Endothelial cell of umbilical vein (primary cell): ENCODE data around the gene OR11L1. TPM values are rescaled to one million over a fixed set of nuclear protein-coding genes. Genes with fewer than 3 reads are reported as not detected.

ENCODE experiments used
- BruUV-seq: library from RNA; stranded (reverse); fragments of 400-500 nt; replicated peaks from 2 replicates; lab custom pipeline; 2021; lab: Mats Ljungman, UMichigan
- CTCF ChIA-PET: fragments of 300-600, 350-600 bp; sonication (Branson Sonifier 250); formaldehyde crosslinking; loops from one replicate; lab custom pipeline; 2021; ENCODE audit warnings: antibody characterized with exemption, inconsistent platforms; lab: Charles Lee
- POLR2A ChIA-PET: fragments of 300-600, 350-600 bp; sonication (Branson Sonifier 250); formaldehyde crosslinking; loops from one replicate; lab custom pipeline; 2021; ENCODE audit warnings: antibody characterized with exemption, inconsistent platforms; lab: Charles Lee
- DNase-seq: peaks from one replicate; pipeline ENCODE4 v3.0.0-alpha.2; 2011; ENCODE audit warnings: low read depth, low spot score
- FAIRE-seq: peaks from 2 replicates; lab custom pipeline; 2011; peaks lifted over from hg19 to GRCh38; lab: Jason Lieb, UNC
- H2AFZ ChIP-seq: 2 replicates; pipeline ENCODE4 v1.6.0; 2012; ENCODE audit warnings: low read depth, low read length, control low read depth, inconsistent platforms
- H3K27ac ChIP-seq: 2 replicates; pipeline ENCODE4 v1.5.1; 2011; ENCODE audit warnings: low read depth, mild to moderate bottlenecking, control low read depth, low read length, moderate library complexity; ENCODE audit not compliant: insufficient read depth
- H3K27me3 ChIP-seq, 2 experiments: 2 replicates each; pipeline versions ENCODE4 v1.6.0 to v1.6.1; 2011; ENCODE audit warnings: low read length in 2 of 2, mixed read lengths in 1 of 2; ENCODE audit not compliant: control insufficient read depth in 2 of 2, insufficient read depth in 2 of 2
- H3K36me3 ChIP-seq, 2 experiments: 2 replicates in 1 of 2; 3 replicates in 1 of 2; pipeline ENCODE4 v1.5.1; 2011; ENCODE audit warnings: low read length in 2 of 2, mild to moderate bottlenecking in 1 of 2, moderate library complexity in 1 of 2; ENCODE audit not compliant: control insufficient read depth in 2 of 2, insufficient read depth in 2 of 2; ENCODE audit errors: extremely low read depth in 1 of 2
- H3K4me1 ChIP-seq: 3 replicates; pipeline ENCODE4 v1.5.1; 2011; ENCODE audit warnings: mild to moderate bottlenecking, low read length; ENCODE audit not compliant: control insufficient read depth, insufficient read depth; ENCODE audit errors: extremely low read depth
- H3K4me2 ChIP-seq: 2 replicates; pipeline ENCODE4 v1.6.1; 2011; ENCODE audit warnings: low read length, control low read depth, mixed read lengths; ENCODE audit not compliant: insufficient read depth
- H3K4me3 ChIP-seq, 3 experiments: fragments of 200-600 bp in 1 of 3; sonication (generic), shearing (Covaris generic) in 1 of 3; replicated peaks in 1 of 3; 2 replicates each; pipeline ENCODE4 v1.5.1; 2011 to 2016; ENCODE audit warnings: control low read depth in 3 of 3, low read length in 3 of 3, mild to moderate bottlenecking in 2 of 3, inconsistent platforms in 1 of 3, low read depth in 1 of 3, moderate library complexity in 1 of 3; ENCODE audit not compliant: insufficient read depth in 1 of 3
- H3K79me2 ChIP-seq: 2 replicates; pipeline ENCODE4 v1.6.0; 2012; ENCODE audit warnings: low read length, inconsistent platforms; ENCODE audit not compliant: control insufficient read depth, insufficient read depth
- H3K9ac ChIP-seq: replicated peaks from 2 replicates; pipeline ENCODE3; 2011; ENCODE audit warnings: low read length, control low read depth; ENCODE audit not compliant: insufficient read depth; ENCODE audit errors: extremely low read depth
- H3K9me1 ChIP-seq: replicated peaks from 3 replicates; pipeline ENCODE4 v1.6.0; 2011; ENCODE audit warnings: mild to moderate bottlenecking, low read length; ENCODE audit not compliant: control insufficient read depth, insufficient read depth; ENCODE audit errors: extremely low read depth
- H3K9me3 ChIP-seq: replicated peaks from 2 replicates; pipeline ENCODE4 v1.5.1; 2012; ENCODE audit warnings: low read length, inconsistent platforms; ENCODE audit not compliant: control insufficient read depth, insufficient read depth
- H4K20me1 ChIP-seq: replicated peaks from 2 replicates; pipeline ENCODE3; 2011; ENCODE audit warnings: mild to moderate bottlenecking, low read length; ENCODE audit not compliant: control insufficient read depth, insufficient read depth; ENCODE audit errors: extremely low read depth
- CTCF ChIP-seq, 2 donors: IDR thresholded peaks; 1 replicate in 1 of 2; 2 replicates in 1 of 2; pipeline ENCODE4 v1.5.1; 2011; ENCODE audit warnings: low read length in 2 of 2, mild to moderate bottlenecking in 2 of 2, moderate library complexity in 2 of 2, control low read depth in 1 of 2, inconsistent platforms in 1 of 2, low read depth in 1 of 2; ENCODE audit not compliant: insufficient read depth in 1 of 2; ENCODE audit errors: extremely low read depth in 1 of 2
- EZH2 ChIP-seq: IDR thresholded peaks from 2 replicates; pipeline ENCODE4 v1.6.1; 2012; ENCODE audit warnings: borderline replicate concordance, low read depth, mild to moderate bottlenecking, moderate library complexity, low read length, inconsistent platforms; ENCODE audit not compliant: severe bottlenecking
- GATA2 ChIP-seq: IDR thresholded peaks from 2 replicates; pipeline ENCODE4 v1.7.0; 2011; ENCODE audit warnings: low read depth, mild to moderate bottlenecking, moderate library complexity, mixed read lengths, low read length; ENCODE audit not compliant: insufficient read length, insufficient read depth
- JUN ChIP-seq: IDR thresholded peaks from 2 replicates; pipeline ENCODE4 v1.6.1; 2011; ENCODE audit warnings: borderline replicate concordance, low read depth; ENCODE audit not compliant: insufficient read length, insufficient read depth
- MAX ChIP-seq: IDR thresholded peaks from 2 replicates; pipeline ENCODE4 v1.6.1; 2011; ENCODE audit not compliant: insufficient read depth, insufficient read length
- MYC ChIP-seq: IDR thresholded peaks from one replicate; pipeline ENCODE4 v1.6.1; 2011; ENCODE audit warnings: mild to moderate bottlenecking, low read depth, low read length
- POLR2A ChIP-seq: IDR thresholded peaks from 2 replicates; pipeline ENCODE4 v1.6.1; 2012; ENCODE audit warnings: low read depth, mild to moderate bottlenecking, control low read depth, low read length
- POLR2AphosphoS5 ChIP-seq: IDR thresholded peaks from 2 replicates; pipeline ENCODE4 v1.6.1; 2012; ENCODE audit warnings: low read depth, mild to moderate bottlenecking, control low read depth, low read length, moderate library complexity; ENCODE audit not compliant: insufficient read depth
- dilution Hi-C: fragments of 300-500 bp; cut with MboI; formaldehyde crosslinking; loops from one replicate; pipeline ENCODE4 v1.15.0; 2019; ENCODE audit warnings: low sequenced_read_pairs; ENCODE audit not compliant: extremely low pct_ligation_motif_present
- intact Hi-C: fragments of 100-400 bp; cut with micrococcal nuclease; formaldehyde crosslinking; loops from one replicate; pipeline ENCODE4 v1.10.0; 2022
- polyA plus RNA-seq, 4 experiments: library from polyadenylated mRNA; depleted of rRNA in 3 of 4; stranded (reverse) in 3 of 4; unstranded in 1 of 4; fragments of >200 nt; gene quantifications; 2 replicates each; pipeline versions ENCODE4 v1.2.1 to v1.2.3, GENCODE V29; 2011 to 2012; ENCODE audit warnings: missing spikeins in 1 of 4
- total RNA-seq: library from RNA; stranded (reverse); gene quantifications from 2 replicates; pipeline ENCODE4 v1.2.3, GENCODE V29; 2021

Gene OR11L1
- total and polyA plus RNA-seq, 2 donors (not counting 3 experiments of a cell fraction or from before 2014, with no cell fraction given), result not detected

- no peaks in the 10 kb centered on the region for H3K4me1 ChIP-seq
- H4K20me1 ChIP-seq, result no peaks in the 10 kb centered on the region
- no peaks in the 10 kb centered on the region for H3K9me1 ChIP-seq
- no TSS peak for BruUV-seq
- no peak for TF ChIP-seq POLR2A
- TF ChIP-seq POLR2AphosphoS5, result no peak
- TF ChIP-seq EZH2, result no peak
- no peak for TF ChIP-seq JUN
- no peak for TF ChIP-seq GATA2
- no peak for TF ChIP-seq MYC
- TF ChIP-seq MAX, result no peak
- TF ChIP-seq CTCF (IDR thresholded peaks at IDR 0.05; ENCODE audit: extremely low read depth in 1 of 2, insufficient read depth in 1 of 2, low read depth in 1 of 2, low read length in 2 of 2), result no peak
- no peak for DNase-seq
- ChIA-PET POLR2A (no interaction called here), CTCF (no interaction called here)
- H3K9ac ChIP-seq, result no peak within 1 kb of the TSS
- dilution Hi-C loops, result no loop called here
- no peak within 1 kb of the TSS for H3K4me3 ChIP-seq
- H3K27ac ChIP-seq, result no peak within 1 kb of the TSS
- FAIRE-seq, result no peak
- H3K9me3 ChIP-seq, result peaks cover 2% of the 10 kb centered on the region
- intact Hi-C loops, result no loop called here
- H3K79me2 ChIP-seq, result no peaks in the 10 kb centered on the region
- no peaks in the 10 kb centered on the region for H3K36me3 ChIP-seq
- H2AFZ ChIP-seq, result no peak within 1 kb of the TSS
- no peak within 1 kb of the TSS for H3K4me2 ChIP-seq
- H3K27me3 ChIP-seq, result no peaks in the 10 kb centered on the region
These were observed 15.6 kb upstream of the OR11L1 start, which contains the start of gene TRIM58 for GRCh38 chr1:247857069-247857984. Gene TRIM58 (plus strand): TSS chr1:247857187. CDS start chr1:247857247, 60 bp downstream.
